HCT116 (cell line): ENCODE measurements around the gene ABCC1. TPM values are rescaled to one million over a fixed set of nuclear protein-coding genes. Genes with fewer than 3 reads are reported as not detected.

Source experiments
- ATAC-seq: fragments of 200-7000 bp; cut with Tn5 transposase; 2 replicates; pipeline ENCODE4 v1.9.1; 2020; ENCODE audit warnings: mild to moderate bottlenecking, moderate library complexity
- BruUV-seq: library from RNA; stranded (reverse); fragments of 400-500 nt; replicated peaks from 2 replicates; lab custom pipeline; 2021; lab: Mats Ljungman, UMichigan
- CTCF ChIA-PET: fragments of 300-600 bp; sonication (Branson Sonifier 250); formaldehyde crosslinking; loops from one replicate; lab custom pipeline; 2021; ENCODE audit warnings: antibody characterized with exemption; lab: Charles Lee
- POLR2A ChIA-PET: fragments of 300-600, 350-600 bp; sonication (Branson Sonifier 250); formaldehyde crosslinking; loops from one replicate; lab custom pipeline; 2021; ENCODE audit warnings: antibody characterized with exemption; lab: Charles Lee
- RAD21 ChIA-PET, 2 experiments: fragments of 300-600 bp; sonication (Branson Sonifier 250); formaldehyde crosslinking; loops; one replicate each; lab custom pipeline; 2023; ENCODE audit warnings: low total read pairs in 2 of 2; ENCODE audit not compliant: uncharacterized antibody in 2 of 2, unreplicated experiment in 2 of 2, low non-redundant PET in 1 of 2; lab: Charles Lee
- DNase-seq: peaks from one replicate; pipeline ENCODE4 v3.0.0-alpha.2; 2010; ENCODE audit warnings: low read depth, low spot score
- H2AFZ ChIP-seq: fragments of 200-600 bp; shearing (Covaris generic), sonication (generic); 2 replicates; pipeline ENCODE4 v1.6.1; 2017; ENCODE audit warnings: low read depth, mixed run types, mixed read lengths, antibody characterized with exemption, low read length; ENCODE audit not compliant: poor library complexity, severe bottlenecking
- H3K27ac ChIP-seq: 2 replicates; pipeline ENCODE4 v1.5.1; 2012; ENCODE audit warnings: low read depth, low read length
- H3K27me3 ChIP-seq: fragments of 200-600 bp; sonication (generic); 2 replicates; pipeline ENCODE4 v1.6.1; 2016; ENCODE audit warnings: mixed run types, low read length, mixed read lengths; ENCODE audit not compliant: insufficient read depth
- H3K36me3 ChIP-seq, 2 experiments: fragments of 200-500 bp in 1 of 2; fragments of 200-600 bp in 1 of 2; sonication (Bioruptor generic) in 1 of 2; sonication (generic) in 1 of 2; 2 replicates each; pipeline versions ENCODE4 v1.5.1 to v1.6.1; 2014 to 2016; ENCODE audit warnings: low read length in 2 of 2, inconsistent platforms in 1 of 2, mixed read lengths in 1 of 2, mixed run types in 1 of 2; ENCODE audit not compliant: insufficient read depth in 2 of 2, control insufficient read depth in 1 of 2
- H3K4me1 ChIP-seq, 2 experiments: fragments of 200-600 bp in 1 of 2; sonication (generic) in 1 of 2; 2 replicates each; pipeline versions ENCODE4 v1.5.1 to v1.6.1; 2012 to 2017; ENCODE audit warnings: low read length in 2 of 2, inconsistent platforms in 1 of 2, mild to moderate bottlenecking in 1 of 2, mixed read lengths in 1 of 2, mixed run types in 1 of 2, moderate library complexity in 1 of 2; ENCODE audit not compliant: insufficient read depth in 2 of 2, control insufficient read depth in 1 of 2
- H3K4me2 ChIP-seq: fragments of 200-600 bp; sonication (generic); 2 replicates; pipeline ENCODE4 v1.6.1; 2017; ENCODE audit warnings: mixed run types, low read length, mixed read lengths
- H3K4me3 ChIP-seq, 2 experiments: fragments of 200-600 bp in 1 of 2; sonication (generic) in 1 of 2; replicated peaks in 1 of 2; 2 replicates each; pipeline ENCODE4 v1.5.1; 2011 to 2016; ENCODE audit warnings: low read length in 2 of 2, control low read depth in 1 of 2, low read depth in 1 of 2, mild to moderate bottlenecking in 1 of 2, mixed read lengths in 1 of 2, mixed run types in 1 of 2
- H3K79me2 ChIP-seq: fragments of 200-600 bp; sonication (generic); 2 replicates; pipeline ENCODE4 v1.6.1; 2017; ENCODE audit warnings: mild to moderate bottlenecking, mixed run types, low read length, moderate library complexity, mixed read lengths; ENCODE audit not compliant: insufficient read depth
- H3K9ac ChIP-seq: fragments of 200-600 bp; sonication (generic); 2 replicates; pipeline ENCODE4 v1.6.1; 2016; ENCODE audit warnings: low read length, mixed read lengths
- H3K9me2 ChIP-seq: fragments of 200-600 bp; sonication (generic), shearing (Covaris generic); 2 replicates; pipeline ENCODE4 v1.6.1; 2017; ENCODE audit warnings: mixed run types, mild to moderate bottlenecking, moderate library complexity; ENCODE audit not compliant: insufficient read depth
- H3K9me3 ChIP-seq, 2 experiments: fragments of 200-500 bp in 1 of 2; fragments of 200-600 bp in 1 of 2; sonication (Bioruptor generic) in 1 of 2; sonication (generic) in 1 of 2; 2 replicates each; pipeline ENCODE4 v1.6.1; 2014 to 2017; ENCODE audit warnings: low read length in 2 of 2, mixed read lengths in 2 of 2, inconsistent platforms in 1 of 2, low read depth in 1 of 2, mild to moderate bottlenecking in 1 of 2, mixed run types in 1 of 2, moderate library complexity in 1 of 2; ENCODE audit not compliant: control insufficient read depth in 1 of 2, insufficient read depth in 1 of 2
- H4K20me1 ChIP-seq: fragments of 200-600 bp; sonication (generic), shearing (Covaris generic); 2 replicates; pipeline ENCODE4 v1.6.1; 2017; ENCODE audit warnings: mixed run types, mild to moderate bottlenecking, moderate library complexity; ENCODE audit not compliant: insufficient read depth
- ATF3 ChIP-seq: IDR thresholded peaks from 2 replicates; pipeline ENCODE4 v1.6.1; 2012
- ELF1 ChIP-seq: IDR thresholded peaks from 2 replicates; pipeline ENCODE4 v1.6.1; 2012; ENCODE audit warnings: low read depth, borderline replicate concordance
- EZH2 ChIP-seq: fragments of 200-600 bp; sonication (generic); IDR thresholded peaks from 2 replicates; pipeline ENCODE4 v1.6.1; 2017; ENCODE audit warnings: antibody characterized with exemption, mixed run types
- EZH2phosphoT487 ChIP-seq: fragments of 200-600 bp; IDR thresholded peaks from 2 replicates; pipeline ENCODE4 v1.6.1; 2018; ENCODE audit warnings: antibody characterized with exemption, borderline replicate concordance
- JUND ChIP-seq: IDR thresholded peaks from 2 replicates; pipeline ENCODE4 v1.6.1; 2012
- POLR2A ChIP-seq: IDR thresholded peaks from 2 replicates; pipeline ENCODE4 v1.7.0; 2011; ENCODE audit warnings: borderline replicate concordance; ENCODE audit not compliant: insufficient read depth, insufficient read length; ENCODE audit errors: extremely low read depth
- POLR2AphosphoS5 ChIP-seq: IDR thresholded peaks from 2 replicates; pipeline ENCODE4 v1.6.1; 2011; ENCODE audit warnings: mild to moderate bottlenecking, low read depth, low read length, moderate library complexity
- RAD21 ChIP-seq: IDR thresholded peaks from 2 replicates; pipeline ENCODE4 v1.6.1; 2012; ENCODE audit warnings: low read depth, mild to moderate bottlenecking
- REST ChIP-seq: IDR thresholded peaks from 2 replicates; pipeline ENCODE4 v1.6.1; 2012; ENCODE audit warnings: low read depth
- SIN3A ChIP-seq: IDR thresholded peaks from 2 replicates; pipeline ENCODE4 v1.6.1; 2012; ENCODE audit warnings: low read depth
- SP1 ChIP-seq: IDR thresholded peaks from 2 replicates; pipeline ENCODE4 v1.6.1; 2012; ENCODE audit warnings: low read depth
- SRF ChIP-seq: IDR thresholded peaks from 2 replicates; pipeline ENCODE4 v1.6.1; 2012; ENCODE audit warnings: low read depth
- ZFX ChIP-seq: fragments of 450-650 bp; IDR thresholded peaks from 2 replicates; pipeline ENCODE4 v1.6.1; 2017
- intact Hi-C: fragments of 100-400 bp; cut with micrococcal nuclease; formaldehyde crosslinking; loops from 2 replicates; pipeline ENCODE4 v1.10.0; 2022
- total RNA-seq: library from RNA; stranded (reverse); gene quantifications from one replicate; pipeline ENCODE4 v1.2.1, GENCODE V29; 2021; ENCODE audit not compliant: unreplicated experiment

Gene ABCC1
- total RNA-seq, 1 experiment from 2014 or later, result 61.9 TPM

- H3K27me3 ChIP-seq, result no peaks in the 10 kb centered on the region
- no peaks in the 10 kb centered on the region for H3K9me2 ChIP-seq
- no peak for ATAC-seq
- DNase-seq, result no peak
- H4K20me1 ChIP-seq, result no peaks in the 10 kb centered on the region
- H3K36me3 ChIP-seq, result no peaks in the 10 kb centered on the region
- no peak overlapping the region for H3K27ac ChIP-seq
- H3K4me3 ChIP-seq, result no peak overlapping the region
- no peaks in the 10 kb centered on the region for H3K79me2 ChIP-seq
- no peak for TF ChIP-seq POLR2AphosphoS5
- no peak for TF ChIP-seq ATF3
- TF ChIP-seq ELF1, result no peak
- TF ChIP-seq, all 23 proteins: peak for 0
- intact Hi-C loops, result no loop called here
- ChIA-PET CTCF (no interaction called here), POLR2A (no interaction called here), RAD21 (no interaction called here)
- H3K4me1 ChIP-seq, result no peaks in the 10 kb centered on the region
- no peak overlapping the region for H3K4me2 ChIP-seq
- BruUV-seq, result no TSS peak
- no peak overlapping the region for H2AFZ ChIP-seq
- H3K9ac ChIP-seq, result no peak overlapping the region
- H3K9me3 ChIP-seq, result no peaks in the 10 kb centered on the region
Measured at GRCh38 chr16:16164243-16164642, 214.8 kb downstream of the ABCC1 start.

GRCh38 chr16:16166085-16166484 is 216.7 kb downstream of the ABCC1 start:
- intact Hi-C loops, result no loop called here
- Histone ChIP-seq H3K36me3 (no peaks in the 10 kb centered on the region), H4K20me1 (no peaks in the 10 kb centered on the region), H3K27me3 (no peaks in the 10 kb centered on the region), H2AFZ (no peak overlapping the region), H3K9me2 (no peaks in the 10 kb centered on the region), H3K9me3 (no peaks in the 10 kb centered on the region), H3K79me2 (no peaks in the 10 kb centered on the region), H3K27ac (no peak overlapping the region), H3K4me1 (no peaks in the 10 kb centered on the region), H3K4me2 (no peak overlapping the region), H3K4me3 (no peak overlapping the region), H3K9ac (no peak overlapping the region)
- BruUV-seq, result no TSS peak
- no peak for DNase-seq
- no peak for TF ChIP-seq EZH2
- no peak for TF ChIP-seq SRF
- TF ChIP-seq REST, result no peak
- TF ChIP-seq EZH2phosphoT487, result no peak
- TF ChIP-seq RAD21, result no peak
- no peak for TF ChIP-seq JUND
- TF ChIP-seq SIN3A, result no peak
- no peak for TF ChIP-seq POLR2A
- TF ChIP-seq SP1, result no peak
- TF ChIP-seq ZFX, result no peak
- TF ChIP-seq ELF1, result no peak
- CTCF ChIA-PET, result no interaction called here
- RAD21 ChIA-PET, result no interaction called here
- POLR2A ChIA-PET, result no interaction called here
- no peak for ATAC-seq
